K562 (cell line): ENCODE measurements around the gene RIN3. TPM values are rescaled to one million over a fixed set of nuclear protein-coding genes. Genes with fewer than 3 reads are reported as not detected.

Experiments used
- ATAC-seq: fragments of 200-7000 bp; cut with Tn5 transposase; 3 replicates; pipeline ENCODE4 v1.9.1; 2020; ENCODE audit warnings: moderate library complexity
- BruUV-seq: library from RNA; stranded (reverse); fragments of 400-500 nt; replicated peaks from 2 replicates; lab custom pipeline; 2021; lab: Mats Ljungman, UMichigan
- CTCF ChIA-PET: fragments of 300-600 bp; formaldehyde crosslinking; extraction: SDS; loops from one replicate; lab custom pipeline; 2021; ENCODE audit warnings: low intra/inter-chr PET ratio; lab: Yijun Ruan, JAX
- POLR2A ChIA-PET: fragments of 300-600, 350-650 bp; sonication (Branson Sonifier 250); formaldehyde crosslinking; extraction: SDS; loops from one replicate; lab custom pipeline; 2021; ENCODE audit warnings: antibody characterized with exemption, inconsistent platforms; lab: Yijun Ruan, JAX
- DNase-seq, 4 experiments: peaks; one replicate each; pipeline versions ENCODE4 v3.0.0 to v3.0.0-alpha.2; 2011 to 2018; ENCODE audit warnings: low spot score in 3 of 4, mixed read lengths in 3 of 4; ENCODE audit errors: extremely low read depth in 1 of 4
- FAIRE-seq: peaks from 2 replicates; lab custom pipeline; 2011; peaks lifted over from hg19 to GRCh38; lab: Jason Lieb, UNC
- H2AFZ ChIP-seq: 2 replicates; pipeline ENCODE4 v1.6.0; 2011; ENCODE audit warnings: low read depth, low read length, control low read depth, inconsistent platforms
- H3K27ac ChIP-seq: fragments of 200-600 bp; 3 replicates; pipeline ENCODE4 v1.8.0; 2011; ENCODE audit warnings: low read depth, mild to moderate bottlenecking, control low read depth, inconsistent platforms, low read length, moderate library complexity, mixed read lengths; ENCODE audit errors: extremely low read depth
- H3K27me3 ChIP-seq, 2 experiments: fragments of 300-600 bp in 1 of 2; 2 replicates in 1 of 2; 3 replicates in 1 of 2; pipeline versions ENCODE4 v1.6.0 to v1.8.0; 2011; ENCODE audit warnings: inconsistent platforms in 2 of 2, low read length in 2 of 2, mild to moderate bottlenecking in 1 of 2, mixed read lengths in 1 of 2, moderate library complexity in 1 of 2; ENCODE audit not compliant: control insufficient read depth in 2 of 2, insufficient read depth in 2 of 2
- H3K36me3 ChIP-seq: fragments of 300-600 bp; 3 replicates; pipeline ENCODE4 v1.8.0; 2011; ENCODE audit warnings: mild to moderate bottlenecking, low read length, inconsistent platforms; ENCODE audit not compliant: control insufficient read depth, insufficient read depth
- H3K4me1 ChIP-seq, 2 experiments: fragments of 200-600 bp in 1 of 2; replicated peaks in 1 of 2; 2 replicates in 1 of 2; 3 replicates in 1 of 2; pipeline versions ENCODE4 v1.5.1 to v1.8.0; 2011; ENCODE audit warnings: inconsistent platforms in 2 of 2, low read length in 2 of 2, mild to moderate bottlenecking in 1 of 2, mixed read lengths in 1 of 2, moderate library complexity in 1 of 2; ENCODE audit not compliant: control insufficient read depth in 2 of 2, insufficient read depth in 2 of 2
- H3K4me2 ChIP-seq: 2 replicates; pipeline ENCODE4 v1.6.1; 2011; ENCODE audit warnings: low read length, control low read depth, inconsistent platforms, mixed read lengths; ENCODE audit not compliant: insufficient read depth
- H3K4me3 ChIP-seq: fragments of 200-600 bp; sonication (generic), shearing (Covaris generic); 2 replicates; pipeline ENCODE4 v1.5.1; 2016; ENCODE audit warnings: control low read depth, inconsistent platforms
- H3K79me2 ChIP-seq: fragments of 200-600 bp; 3 replicates; pipeline ENCODE4 v1.8.0; 2011; ENCODE audit warnings: low read length, inconsistent platforms; ENCODE audit not compliant: control insufficient read depth, insufficient read depth
- H3K9ac ChIP-seq, 2 experiments: 2 replicates each; pipeline versions ENCODE4 v1.6.0 to v1.6.1; 2011; ENCODE audit warnings: low read depth in 2 of 2, low read length in 2 of 2, control low read depth in 1 of 2, inconsistent platforms in 1 of 2, mild to moderate bottlenecking in 1 of 2, mixed read lengths in 1 of 2; ENCODE audit not compliant: insufficient read depth in 1 of 2
- H3K9me1 ChIP-seq: one replicate; pipeline ENCODE4 v1.6.0; 2011; ENCODE audit warnings: inconsistent platforms, mild to moderate bottlenecking, low read length, moderate library complexity; ENCODE audit not compliant: control insufficient read depth, insufficient read depth
- H3K9me3 ChIP-seq: replicated peaks from 2 replicates; pipeline ENCODE4 v1.5.1; 2011; ENCODE audit warnings: low read depth, low read length, inconsistent platforms; ENCODE audit not compliant: control insufficient read depth, insufficient read depth
- H4K20me1 ChIP-seq: replicated peaks from 2 replicates; pipeline ENCODE4 v1.6.1; 2011; ENCODE audit warnings: low read length, inconsistent platforms, mixed read lengths; ENCODE audit not compliant: control insufficient read depth, insufficient read depth
- FOXP4 ChIP-seq: sonication (generic); formaldehyde crosslinking; IDR thresholded peaks from 2 replicates; pipeline ENCODE4 v1.8.0; 2022; ENCODE audit warnings: mild to moderate bottlenecking, missing genetic modification reagents, borderline replicate concordance
- JUND ChIP-seq, 2 experiments: IDR thresholded peaks; 2 replicates in 1 of 2; 3 replicates in 1 of 2; pipeline ENCODE4 v1.6.1; 2011; ENCODE audit warnings: borderline replicate concordance in 2 of 2, low read depth in 2 of 2, low read length in 2 of 2, improper control_type of control experiment in 1 of 2, missing biosample characterization in 1 of 2, missing genetic modification characterization in 1 of 2, missing genetic modification reagents in 1 of 2
- PCBP1 ChIP-seq: fragments of 200-400 bp; formaldehyde crosslinking; IDR thresholded peaks from 2 replicates; pipeline ENCODE4 v1.6.1; 2018; ENCODE audit warnings: mild to moderate bottlenecking, low read depth, low read length; ENCODE audit not compliant: poor library complexity, severe bottlenecking
- ZNF143 ChIP-seq: sonication (generic); formaldehyde crosslinking; IDR thresholded peaks from 2 replicates; pipeline ENCODE4 v1.9.0; 2022; ENCODE audit warnings: mild to moderate bottlenecking, missing genetic modification reagents
- ZNF175 ChIP-seq: fragments of 200-800 bp; sonication (Bioruptor generic); IDR thresholded peaks from 2 replicates; pipeline ENCODE4 v1.6.1; 2016; ENCODE audit warnings: low read depth, mild to moderate bottlenecking, missing genetic modification characterization, missing compliant biosample characterization
- ZNF436 ChIP-seq: fragments of 250-450, 450-650 bp; sonication (Bioruptor Pico); formaldehyde crosslinking; IDR thresholded peaks from 2 replicates; pipeline ENCODE4 v1.7.0; 2020; ENCODE audit warnings: mild to moderate bottlenecking
- ZNF639 ChIP-seq, 2 experiments: fragments of 200-800 bp in 1 of 2; sonication (Bioruptor generic) in 1 of 2; sonication (generic) in 1 of 2; formaldehyde crosslinking in 1 of 2; IDR thresholded peaks in 1 of 2; conservative IDR thresholded peaks in 1 of 2; 2 replicates each; pipeline versions ENCODE4 v1.5.0 to v1.6.1; 2016 to 2020; ENCODE audit warnings: missing compliant biosample characterization in 1 of 2, missing genetic modification characterization in 1 of 2, missing genetic modification reagents in 1 of 2
- WGBS: fragments of 100-300 bp; shearing (Covaris generic); methylation state at CpG from one replicate; pipeline ENCODE4 v1.1.6; 2016; ENCODE audit warnings: low coverage, mixed read lengths; ENCODE audit not compliant: insufficient coverage; ENCODE audit errors: missing lambda C conversion rate; 5-methylcytosine and 5-hydroxymethylcytosine counted together
- in situ Hi-C: fragments of 300-500 bp; cut with MboI; formaldehyde crosslinking; loops from 4 replicates; pipeline ENCODE4 v1.15.0; 2018; ENCODE audit warnings: inconsistent platforms, mixed read lengths
- intact Hi-C: fragments of 100-400 bp; cut with micrococcal nuclease; formaldehyde crosslinking; loops from 2 replicates; pipeline ENCODE4 v1.14.2; 2022
- polyA plus RNA-seq, 8 experiments: library from polyadenylated mRNA; depleted of rRNA in 4 of 8; stranded (reverse) in 5 of 8; unstranded in 3 of 8; fragments of >200 nt; fragmentation: Nextera tagmentation in 2 of 8; fragmentation: Illumina TruSeq in 1 of 8; extraction: Ambion mirVana in 2 of 8; extraction: Trizol in 1 of 8; gene quantifications; 2 replicates each; pipeline versions ENCODE4 v1.2.1 to v1.2.3, GENCODE V29; 2011 to 2014; ENCODE audit warnings: inconsistent platforms in 1 of 8, missing spikeins in 1 of 8
- total RNA-seq, 7 experiments: library from RNA; depleted of rRNA in 6 of 7; stranded (reverse); fragments of >200 nt in 6 of 7; fragmentation: Illumina TruSeq in 2 of 7; extraction: Trizol in 2 of 7; gene quantifications; 2 replicates each; pipeline versions ENCODE4 v1.2.1 to v1.2.3, GENCODE V29; 2011 to 2021; ENCODE audit warnings: low replicate concordance in 1 of 7

RIN3 gene
- total and polyA plus RNA-seq, 9 of the 15 experiments (the other 6 are each of a cell fraction or from before 2014, with no cell fraction given), result 0.01 to 0.49 (median 0.08) TPM; not detected in 5

GRCh38 chr14:92490239-92490959 is 23.2 kb upstream of the RIN3 start:
- Histone ChIP-seq H3K9me1 (no peaks in the 10 kb centered on the region), H2AFZ (no peak overlapping the region), H3K4me3 (no peak overlapping the region), H3K27ac (no peak overlapping the region), H3K27me3 (peaks cover 3 to 45% of the 10 kb centered on the region in 2 experiments; a peak in 4 of 5 replicates), H3K4me1 (no peaks in the 10 kb centered on the region), H3K9ac (no peak overlapping the region), H3K79me2 (no peaks in the 10 kb centered on the region), H4K20me1 (no peaks in the 10 kb centered on the region), H3K4me2 (no peak overlapping the region), H3K9me3 (no peaks in the 10 kb centered on the region), H3K36me3 (no peaks in the 10 kb centered on the region)
- WGBS, result 4% methylated on average over 15 of the region's 17 CpGs
- in situ Hi-C loops, result no loop called here
- DNase-seq, result no peak
- no peak for FAIRE-seq
- BruUV-seq, result no TSS peak
- POLR2A ChIA-PET, result no interaction called here
- no peak for ATAC-seq
- CTCF ChIA-PET, result no interaction called here
- TF ChIP-seq PCBP1 (no peak), FOXP4 (CRISPR knock-in tag) (no peak), ZNF436 (CRISPR knock-in tag) (no peak), ZNF175 (no peak), ZNF639 (CRISPR knock-in tag; conservative IDR thresholded peaks at IDR 0.05 in 1 of 2, IDR thresholded peaks at IDR 0.05 in 1 of 2) (no peak), JUND (IDR thresholded peaks at IDR 0.05; ENCODE audit: borderline replicate concordance, low read depth, low read length) (no peak), JUND (tag; IDR thresholded peaks at IDR 0.05; ENCODE audit: borderline replicate concordance, low read depth, low read length) (no peak), ZNF143 (no peak)
- intact Hi-C loops, result no loop called here
